Fibroblast of skin of left biceps (primary cell): ENCODE data around the gene TLR4.

Experiments used
- DNase-seq, 2 experiments: peaks; one replicate each; pipeline ENCODE4 v3.0.0-alpha.2; 2013; ENCODE audit warnings: low read depth in 2 of 2

TLR4 gene

DNA sequence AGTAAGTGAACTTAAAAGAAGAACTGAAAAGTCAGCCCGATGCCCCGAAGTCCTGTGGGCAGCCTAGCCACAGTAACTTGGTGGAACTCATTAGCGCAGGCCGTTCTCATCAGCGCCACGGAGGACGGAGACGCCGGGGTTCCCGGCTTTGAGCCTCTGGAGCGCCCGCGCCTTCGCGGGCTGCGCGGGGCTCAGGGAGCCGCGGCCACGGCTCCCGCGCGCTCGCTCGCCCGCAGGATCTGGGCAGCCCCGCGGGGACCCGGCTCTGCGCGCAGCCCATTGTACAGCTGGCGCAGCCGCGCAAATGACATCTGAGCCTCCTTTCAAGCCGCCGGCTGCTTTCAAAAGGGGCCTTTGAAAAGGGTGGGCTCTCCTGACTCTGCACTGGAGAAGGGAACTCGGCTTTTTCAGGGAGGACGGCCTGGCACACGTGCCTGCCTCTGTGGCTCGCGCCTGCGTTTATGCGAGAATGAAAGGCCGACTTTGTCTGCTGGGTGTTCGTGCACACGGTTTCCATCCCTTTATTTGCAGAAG is 40.7 kb downstream of the TLR4 start:
- DNase-seq, result no peak

GRCh38 chr9:117745598-117745997 is 41.4 kb downstream of the TLR4 start:
- DNase-seq, result no peak

DNA sequence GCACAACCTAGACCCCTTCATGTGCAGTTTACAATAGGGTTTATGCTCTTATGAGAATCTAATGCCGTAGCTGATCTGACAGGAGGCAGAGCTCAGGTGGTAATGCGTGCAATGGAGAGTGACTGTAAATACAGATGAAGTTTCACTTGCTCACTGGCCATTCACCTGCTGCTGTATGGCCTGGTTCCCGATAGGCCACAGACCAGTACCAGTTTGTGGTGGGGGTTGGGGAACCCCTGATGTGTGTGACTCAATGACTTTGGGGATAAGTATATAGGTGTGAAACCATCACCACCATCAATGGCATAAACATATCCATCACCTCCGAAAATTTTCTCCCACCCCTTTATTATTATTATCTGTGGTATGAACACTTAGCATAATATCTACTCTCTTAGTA is 42.1 kb downstream of the TLR4 start:
- DNase-seq, result no peak

DNA sequence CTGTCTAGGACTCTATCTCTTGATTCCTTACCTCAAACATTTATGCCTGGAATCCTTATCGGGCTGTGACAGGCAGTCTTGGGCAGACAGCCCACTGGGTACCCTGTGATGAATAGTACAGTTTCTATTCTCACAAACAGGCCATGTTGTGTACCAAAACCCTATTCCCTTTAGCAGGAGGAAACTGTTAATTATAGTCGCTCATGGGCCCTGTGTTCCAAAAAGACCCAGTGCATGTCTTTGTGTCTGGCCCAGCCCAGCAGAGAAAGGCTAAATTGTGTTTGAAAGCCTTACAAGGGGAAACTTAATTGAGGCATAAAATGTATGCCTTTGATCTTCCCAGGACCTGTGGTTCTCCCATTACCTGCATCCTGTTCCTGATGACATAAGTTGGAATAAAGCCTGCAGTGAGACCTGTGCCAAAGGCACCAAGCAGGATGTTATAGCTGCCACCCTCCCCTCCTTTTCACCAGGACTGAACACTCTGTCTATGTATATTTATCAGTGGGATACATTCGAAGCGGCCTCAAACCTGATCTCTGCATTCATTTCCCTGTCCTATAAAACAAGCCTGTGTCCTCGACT is 43.3 kb downstream of the TLR4 start:
- DNase-seq, result no peak

- DNase-seq, result no peak
These were observed 46.2 kb downstream of the TLR4 start for GRCh38 chr9:117750401-117750800.

- no peak for DNase-seq
These were observed 48.7 kb downstream of the TLR4 start for GRCh38 chr9:117752894-117753293.

DNA sequence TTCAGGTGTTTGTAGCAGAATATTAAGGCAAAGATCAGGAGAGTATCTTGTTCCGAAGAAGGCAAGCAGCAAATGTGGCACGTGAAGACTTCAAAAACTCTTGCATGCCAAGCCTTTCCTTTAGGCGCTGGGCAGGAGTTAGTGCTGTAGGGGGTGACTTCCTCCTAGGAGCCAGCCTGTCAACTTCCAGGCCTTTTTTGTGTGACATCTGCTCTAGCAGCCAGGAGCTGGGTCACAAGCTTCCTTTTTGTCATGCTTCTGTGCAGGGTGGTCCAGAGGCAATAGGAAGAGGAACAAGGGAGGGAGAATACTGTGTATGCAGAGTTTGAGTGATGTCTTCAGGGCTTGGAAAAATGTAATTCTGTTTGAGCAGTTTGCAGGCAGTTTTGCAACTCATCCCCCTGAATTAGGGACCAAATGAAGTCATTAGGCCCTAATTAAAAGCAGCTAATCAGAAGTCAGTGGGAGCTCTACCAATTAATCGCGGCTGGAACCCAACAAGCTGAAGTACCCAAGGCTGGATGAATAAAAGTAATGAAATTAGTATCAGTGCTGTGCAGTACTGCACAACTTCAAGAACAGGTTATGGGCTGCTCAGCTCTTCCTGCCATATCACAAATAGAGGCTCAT is 53.5 kb downstream of the TLR4 start:
- DNase-seq, result no peak

- DNase-seq, result no peak
These were observed 59.1 kb downstream of the TLR4 start for GRCh38 chr9:117763314-117763713.

DNA sequence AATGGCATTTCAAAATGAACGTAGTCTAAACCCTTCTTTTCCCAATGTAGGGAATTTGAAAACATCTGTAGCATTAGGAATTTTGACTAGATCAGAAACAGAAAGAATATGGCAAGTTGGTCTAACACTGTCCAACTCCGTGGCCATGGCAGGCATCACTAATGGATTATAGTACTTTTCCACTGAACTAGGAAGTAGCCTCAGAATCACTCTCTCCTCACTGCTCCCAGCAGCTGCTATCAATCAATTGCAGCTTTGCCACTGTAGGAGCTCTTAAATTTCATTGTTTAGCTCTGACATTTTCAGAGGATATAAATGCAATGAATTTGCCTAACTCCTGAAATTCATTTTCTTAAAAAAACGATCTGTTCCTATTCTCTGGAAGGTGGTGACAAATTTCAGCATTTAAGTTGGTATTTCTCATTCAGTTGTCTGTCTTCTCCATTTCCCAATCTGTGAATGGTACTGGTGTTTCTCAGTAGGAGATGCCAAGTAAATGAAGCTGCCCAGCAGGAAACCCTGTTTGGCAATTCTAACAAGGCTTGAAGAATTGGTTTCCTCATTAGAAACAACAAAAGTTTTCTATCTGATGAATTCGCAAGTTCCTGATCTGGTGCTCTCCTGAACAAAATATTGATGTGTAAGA is 64.7 kb downstream of the TLR4 start:
- no peak for DNase-seq

GRCh38 chr9:117771136-117771535 is 66.9 kb downstream of the TLR4 start:
- DNase-seq, result no peak

DNA sequence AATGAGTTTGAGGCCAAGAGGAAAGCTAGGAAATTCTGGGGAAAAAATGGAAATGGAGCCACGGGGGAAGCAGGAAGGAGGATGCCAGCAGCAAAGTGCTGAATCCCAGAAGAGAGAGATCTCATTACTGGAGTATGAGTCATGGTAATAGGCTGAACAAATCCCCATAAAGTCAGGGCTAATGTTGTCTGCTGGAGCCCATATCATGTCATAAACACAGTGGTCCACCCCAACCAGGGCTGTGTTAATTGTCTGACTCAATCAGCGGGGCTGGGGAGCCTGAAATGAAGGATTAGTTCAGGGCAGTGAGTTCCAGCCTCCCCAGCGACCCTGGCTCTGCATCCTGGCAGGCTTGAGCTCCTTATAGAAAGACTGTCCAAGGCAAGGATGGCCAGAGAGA is 68.8 kb downstream of the TLR4 start:
- DNase-seq, result no peak
